DOHH2 (cell line): ENCODE results near the gene LCMT1.

Experiments
- EZH2phosphoT487 ChIP-seq: fragments of 200-600 bp; sonication (generic); IDR thresholded peaks from 2 replicates; pipeline ENCODE4 v1.6.1; 2017; ENCODE audit warnings: borderline replicate concordance, mild to moderate bottlenecking, antibody characterized with exemption, low read length, moderate library complexity, mixed read lengths
- TF ChIP-seq, protein P1 (sequence below): fragments of 200-600 bp; sonication (generic); IDR thresholded peaks from one replicate; pipeline ENCODE4 v1.5.1; 2014; ENCODE audit warnings: antibody characterized with exemption, mild to moderate bottlenecking, low read depth, low read length; ENCODE audit not compliant: poor library complexity, severe bottlenecking

DNA sequence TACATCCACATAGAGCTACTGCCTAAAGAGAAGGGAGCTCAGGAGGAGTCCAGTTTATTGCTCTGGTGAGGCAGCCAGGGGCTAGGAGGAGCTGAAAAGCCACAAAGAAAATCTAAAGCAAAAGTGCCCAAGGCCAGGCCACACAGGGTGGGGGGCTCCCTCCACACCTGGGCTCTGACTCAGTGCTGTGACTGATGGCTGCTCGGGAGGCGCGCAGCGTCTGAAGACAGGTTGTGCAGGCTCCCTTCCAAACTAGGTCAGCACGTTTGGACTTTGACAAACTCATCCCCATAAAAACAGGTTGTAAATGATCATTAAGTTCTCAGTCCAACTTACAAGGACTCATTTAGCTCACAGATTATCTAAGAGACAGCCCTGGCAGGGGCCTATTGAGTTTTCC lies 22.2 kb upstream of the LCMT1 start:
- TF ChIP-seq, protein P1, sequence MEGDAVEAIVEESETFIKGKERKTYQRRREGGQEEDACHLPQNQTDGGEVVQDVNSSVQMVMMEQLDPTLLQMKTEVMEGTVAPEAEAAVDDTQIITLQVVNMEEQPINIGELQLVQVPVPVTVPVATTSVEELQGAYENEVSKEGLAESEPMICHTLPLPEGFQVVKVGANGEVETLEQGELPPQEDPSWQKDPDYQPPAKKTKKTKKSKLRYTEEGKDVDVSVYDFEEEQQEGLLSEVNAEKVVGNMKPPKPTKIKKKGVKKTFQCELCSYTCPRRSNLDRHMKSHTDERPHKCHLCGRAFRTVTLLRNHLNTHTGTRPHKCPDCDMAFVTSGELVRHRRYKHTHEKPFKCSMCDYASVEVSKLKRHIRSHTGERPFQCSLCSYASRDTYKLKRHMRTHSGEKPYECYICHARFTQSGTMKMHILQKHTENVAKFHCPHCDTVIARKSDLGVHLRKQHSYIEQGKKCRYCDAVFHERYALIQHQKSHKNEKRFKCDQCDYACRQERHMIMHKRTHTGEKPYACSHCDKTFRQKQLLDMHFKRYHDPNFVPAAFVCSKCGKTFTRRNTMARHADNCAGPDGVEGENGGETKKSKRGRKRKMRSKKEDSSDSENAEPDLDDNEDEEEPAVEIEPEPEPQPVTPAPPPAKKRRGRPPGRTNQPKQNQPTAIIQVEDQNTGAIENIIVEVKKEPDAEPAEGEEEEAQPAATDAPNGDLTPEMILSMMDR: no peak
- no peak for TF ChIP-seq EZH2phosphoT487
